PC-9 (cell line): Measurements from ENCODE around the gene CDK17. TPM values are rescaled to one million over a fixed set of nuclear protein-coding genes. Genes with fewer than 3 reads are reported as not detected.
A peak's percentile ranks its signal among the peaks of the same experiment; 100 is the strongest.

Experiments used
- BruUV-seq: library from RNA; stranded (reverse); fragments of 400-500 nt; replicated peaks from 2 replicates; lab custom pipeline; 2021; lab: Mats Ljungman, UMichigan
- CTCF ChIA-PET: fragments of 300-600 bp; sonication (Branson Sonifier 250); formaldehyde crosslinking; loops from one replicate; lab custom pipeline; 2022; ENCODE audit warnings: antibody characterized with exemption; lab: Charles Lee
- POLR2A ChIA-PET: fragments of 300-600 bp; sonication (Branson Sonifier 250); formaldehyde crosslinking; loops from one replicate; lab custom pipeline; 2022; ENCODE audit warnings: antibody characterized with exemption; ENCODE audit not compliant: unreplicated experiment; lab: Charles Lee
- DNase-seq, 2 experiments: peaks; one replicate each; pipeline versions ENCODE4 v3.0.0 to v3.0.0-alpha.2; 2015 to 2022; ENCODE audit warnings: mixed read lengths in 1 of 2
- H2AFZ ChIP-seq: fragments of 200-600 bp; sonication (generic); 2 replicates; pipeline ENCODE4 v1.8.1; 2017; ENCODE audit warnings: antibody characterized with exemption
- H3F3A ChIP-seq: fragments of 200-600 bp; sonication (generic); 2 replicates; pipeline ENCODE4 v1.8.1; 2017; ENCODE audit warnings: antibody characterized with exemption, mild to moderate bottlenecking, low read depth; ENCODE audit not compliant: insufficient read depth
- H3K27ac ChIP-seq: fragments of 200-600 bp; sonication (generic); 2 replicates; pipeline ENCODE4 v1.6.1; 2016; ENCODE audit warnings: mixed run types
- H3K27me3 ChIP-seq: fragments of 200-600 bp; sonication (generic); 2 replicates; pipeline ENCODE4 v1.6.1; 2016; ENCODE audit warnings: low read depth, mixed run types; ENCODE audit not compliant: insufficient read depth
- H3K36me3 ChIP-seq: fragments of 200-600 bp; sonication (generic); 2 replicates; pipeline ENCODE4 v1.6.1; 2016; ENCODE audit warnings: low read depth, mixed run types
- H3K4me1 ChIP-seq: fragments of 200-600 bp; sonication (generic); replicated peaks from 2 replicates; pipeline ENCODE4 v1.6.1; 2016; ENCODE audit warnings: mixed run types; ENCODE audit not compliant: insufficient read depth
- H3K4me2 ChIP-seq: fragments of 200-600 bp; sonication (generic); 2 replicates; pipeline ENCODE4 v1.6.1; 2017; ENCODE audit warnings: mixed run types
- H3K4me3 ChIP-seq: fragments of 200-600 bp; sonication (generic); 2 replicates; pipeline ENCODE4 v1.6.1; 2016; ENCODE audit warnings: mixed run types
- H3K79me2 ChIP-seq: fragments of 200-600 bp; sonication (generic); 2 replicates; pipeline ENCODE4 v1.6.1; 2017; ENCODE audit warnings: low read depth, mixed run types
- H3K9me2 ChIP-seq: fragments of 200-600 bp; sonication (generic); 2 replicates; pipeline ENCODE4 v1.8.1; 2017; ENCODE audit warnings: mild to moderate bottlenecking; ENCODE audit not compliant: insufficient read depth
- H3K9me3 ChIP-seq: fragments of 200-600 bp; sonication (generic); 2 replicates; pipeline ENCODE4 v1.8.1; 2016; ENCODE audit warnings: low read depth; ENCODE audit not compliant: insufficient read depth
- H4K20me1 ChIP-seq: fragments of 200-600 bp; sonication (generic); 2 replicates; pipeline ENCODE4 v1.8.1; 2017; ENCODE audit not compliant: insufficient read depth
- EZH2 ChIP-seq: fragments of 200-600 bp; sonication (generic); IDR thresholded peaks from 2 replicates; pipeline ENCODE4 v1.8.0; 2017; ENCODE audit warnings: antibody characterized with exemption, low read depth
- intact Hi-C: fragments of 100-400 bp; cut with micrococcal nuclease; formaldehyde crosslinking; loops from one replicate; pipeline ENCODE4 v1.10.0; 2022; ENCODE audit not compliant: unreplicated experiment
- total RNA-seq: library from RNA; stranded (reverse); gene quantifications from 2 replicates; pipeline ENCODE4 v1.2.3, GENCODE V29; 2021
- TF ChIP-seq, protein P1 (sequence below): fragments of 200-600 bp; sonication (generic); conservative IDR thresholded peaks from 2 replicates; pipeline ENCODE4 v1.6.1; 2017; ENCODE audit warnings: mixed run types, antibody characterized with exemption, mild to moderate bottlenecking, moderate library complexity

Gene CDK17
- total RNA-seq, 1 experiment from 2014 or later = 29.0 TPM

DNA sequence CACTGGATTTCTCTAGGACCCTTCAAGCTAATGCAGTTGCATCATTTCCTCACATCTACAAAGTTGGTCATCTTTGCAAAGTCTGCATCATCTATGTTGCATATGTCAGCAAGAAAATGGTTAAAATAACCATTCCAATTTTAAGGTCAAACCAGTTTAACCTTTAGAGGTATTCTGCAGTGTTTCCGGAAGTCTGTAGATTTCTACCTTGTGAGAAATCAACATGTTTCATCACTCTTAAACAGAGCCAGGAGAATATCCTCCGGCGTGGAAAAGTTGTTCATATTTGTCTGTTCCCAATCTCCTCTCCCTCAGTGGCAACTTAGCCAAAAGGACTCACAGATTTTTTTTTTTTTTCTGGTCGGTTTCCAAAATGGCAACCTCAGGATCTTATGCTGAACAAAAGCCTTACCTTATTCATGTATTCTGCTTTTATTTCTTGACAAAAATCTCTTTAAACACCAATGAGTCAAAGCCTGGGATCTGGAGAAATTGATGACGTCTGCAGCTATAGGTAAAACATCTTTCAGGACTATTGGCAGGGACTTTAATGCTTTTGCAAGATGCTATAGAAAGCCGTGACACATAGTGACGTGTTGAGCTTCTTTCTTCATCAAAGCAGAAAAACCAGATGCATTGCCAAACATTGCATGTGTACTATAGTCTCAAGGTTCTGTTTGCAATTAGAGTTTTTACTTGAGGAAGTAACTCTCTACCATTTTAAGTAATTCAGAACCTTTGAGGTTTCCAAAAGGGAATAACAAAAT is 16.0 kb upstream of the CDK17 start:
- H3K4me3 ChIP-seq = peak overlapping the region; percentile 46; the same call in 1 of the 2 replicates
- intact Hi-C loops = loop anchor here (5.0 kb wide), 1 partner anchor 71 kb away; the partner anchor contains the start of gene CFAP54
- H3K4me1 ChIP-seq = peaks cover 45% of the 10 kb centered on the region
- H3K27ac ChIP-seq = peak overlapping the region; percentile 99
- H3K27me3 ChIP-seq = no peaks in the 10 kb centered on the region
- DNase-seq = peak; percentile 14 to 92
- H3K36me3 ChIP-seq = no peaks in the 10 kb centered on the region
- no peaks in the 10 kb centered on the region for H3K9me3 ChIP-seq
- no peaks in the 10 kb centered on the region for H4K20me1 ChIP-seq
- no peaks in the 10 kb centered on the region for H3K79me2 ChIP-seq
- H2AFZ ChIP-seq = peak overlapping the region; percentile 24; the same call in 1 of the 2 replicates
- H3K4me2 ChIP-seq = peak overlapping the region; percentile 75
- ChIA-PET POLR2A (interaction anchor here (0.7 kb wide), 1 partner anchor 197 kb away, joined by 17 read pairs; no protein-coding TSS in a partner anchor), CTCF (no interaction called here)
- no peaks in the 10 kb centered on the region for H3K9me2 ChIP-seq
- TF ChIP-seq, protein P1, sequence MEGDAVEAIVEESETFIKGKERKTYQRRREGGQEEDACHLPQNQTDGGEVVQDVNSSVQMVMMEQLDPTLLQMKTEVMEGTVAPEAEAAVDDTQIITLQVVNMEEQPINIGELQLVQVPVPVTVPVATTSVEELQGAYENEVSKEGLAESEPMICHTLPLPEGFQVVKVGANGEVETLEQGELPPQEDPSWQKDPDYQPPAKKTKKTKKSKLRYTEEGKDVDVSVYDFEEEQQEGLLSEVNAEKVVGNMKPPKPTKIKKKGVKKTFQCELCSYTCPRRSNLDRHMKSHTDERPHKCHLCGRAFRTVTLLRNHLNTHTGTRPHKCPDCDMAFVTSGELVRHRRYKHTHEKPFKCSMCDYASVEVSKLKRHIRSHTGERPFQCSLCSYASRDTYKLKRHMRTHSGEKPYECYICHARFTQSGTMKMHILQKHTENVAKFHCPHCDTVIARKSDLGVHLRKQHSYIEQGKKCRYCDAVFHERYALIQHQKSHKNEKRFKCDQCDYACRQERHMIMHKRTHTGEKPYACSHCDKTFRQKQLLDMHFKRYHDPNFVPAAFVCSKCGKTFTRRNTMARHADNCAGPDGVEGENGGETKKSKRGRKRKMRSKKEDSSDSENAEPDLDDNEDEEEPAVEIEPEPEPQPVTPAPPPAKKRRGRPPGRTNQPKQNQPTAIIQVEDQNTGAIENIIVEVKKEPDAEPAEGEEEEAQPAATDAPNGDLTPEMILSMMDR = no peak
- TF ChIP-seq EZH2 = no peak
- peaks cover 32% of the 10 kb centered on the region for H3F3A ChIP-seq
- BruUV-seq = no TSS peak

DNA sequence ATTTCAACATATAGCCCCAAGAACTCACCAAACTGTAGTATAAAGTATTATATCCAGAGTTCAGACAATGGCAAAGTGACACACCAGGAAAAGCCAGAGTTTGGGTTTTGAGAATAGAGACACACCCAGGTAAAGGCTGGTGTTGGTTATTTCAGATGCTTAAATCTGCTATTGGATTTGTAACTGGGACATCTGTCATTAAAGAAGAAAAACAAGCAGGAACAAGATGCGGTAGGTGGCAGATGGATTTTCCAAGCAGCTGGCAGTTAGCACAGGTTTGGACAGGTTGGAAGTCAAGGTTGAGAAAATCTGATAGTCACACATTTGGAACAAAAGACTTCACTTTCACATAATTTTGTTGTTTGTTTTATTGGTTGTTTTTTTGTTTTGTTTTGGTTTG is 14.4 kb upstream of the CDK17 start:
- no peak for DNase-seq
- H2AFZ ChIP-seq = no peak overlapping the region
- H3K4me1 ChIP-seq = peaks cover 45% of the 10 kb centered on the region
- peak overlapping the region; percentile 99 for H3K27ac ChIP-seq
- H3K9me3 ChIP-seq = no peaks in the 10 kb centered on the region
- no peaks in the 10 kb centered on the region for H4K20me1 ChIP-seq
- CTCF ChIA-PET = no interaction called here
- no peak overlapping the region for H3K4me3 ChIP-seq
- H3K9me2 ChIP-seq = no peaks in the 10 kb centered on the region
- TF ChIP-seq, protein P1 = no peak
- no peak for TF ChIP-seq EZH2
- peaks cover 32% of the 10 kb centered on the region for H3F3A ChIP-seq
- H3K4me2 ChIP-seq = peak overlapping the region; percentile 75; the same call in 1 of the 2 replicates
- H3K27me3 ChIP-seq = no peaks in the 10 kb centered on the region
- H3K36me3 ChIP-seq = no peaks in the 10 kb centered on the region
- BruUV-seq = no TSS peak
- intact Hi-C loops = loop anchor here (5.0 kb wide), 1 partner anchor 73 kb away; the partner anchor contains the start of gene CFAP54
- POLR2A ChIA-PET = no interaction called here
- H3K79me2 ChIP-seq = no peaks in the 10 kb centered on the region

DNA sequence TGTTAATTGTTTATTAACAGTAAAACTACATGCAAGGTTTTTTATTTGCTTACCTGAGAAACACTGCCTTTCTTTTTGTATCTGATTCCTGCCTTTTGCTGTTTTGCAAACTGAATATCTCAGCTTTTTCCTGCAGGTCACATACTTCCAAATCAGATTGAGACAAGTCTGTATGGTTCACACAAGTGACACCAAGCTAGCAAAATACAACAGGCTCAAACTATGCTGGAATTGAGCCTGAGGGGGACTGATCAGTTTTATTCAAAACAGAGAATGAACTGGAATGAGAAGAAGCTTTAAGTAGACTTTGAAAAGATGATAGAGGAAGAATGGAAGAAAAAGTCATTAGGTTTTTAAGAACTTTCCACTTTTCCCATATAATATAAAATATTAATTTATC is 12.2 kb upstream of the CDK17 start:
- Histone ChIP-seq H3F3A (peaks cover 31% of the 10 kb centered on the region), H3K9me2 (no peaks in the 10 kb centered on the region), H4K20me1 (no peaks in the 10 kb centered on the region), H3K36me3 (no peaks in the 10 kb centered on the region), H3K4me1 (peaks cover 35% of the 10 kb centered on the region), H3K27ac (no peak overlapping the region), H2AFZ (no peak overlapping the region), H3K79me2 (no peaks in the 10 kb centered on the region), H3K27me3 (no peaks in the 10 kb centered on the region), H3K4me2 (no peak overlapping the region), H3K9me3 (no peaks in the 10 kb centered on the region), H3K4me3 (no peak overlapping the region)
- ChIA-PET CTCF (no interaction called here), POLR2A (interaction anchor here (0.7 kb wide), 1 partner anchor 709 kb away, joined by 3 read pairs; no protein-coding TSS in a partner anchor)
- TF ChIP-seq EZH2 = no peak
- TF ChIP-seq, protein P1 = no peak
- intact Hi-C loops = no loop called here
- no TSS peak for BruUV-seq
- DNase-seq = no peak
